ENCODE data around the gene SIRT7. TPM values are rescaled to one million over a fixed set of nuclear protein-coding genes. Genes with fewer than 3 reads are reported as not detected.

Gene SIRT7
- total RNA-seq, 4 donors from 2014 or later = 76.5 to 315 (median 172) TPM

DNA sequence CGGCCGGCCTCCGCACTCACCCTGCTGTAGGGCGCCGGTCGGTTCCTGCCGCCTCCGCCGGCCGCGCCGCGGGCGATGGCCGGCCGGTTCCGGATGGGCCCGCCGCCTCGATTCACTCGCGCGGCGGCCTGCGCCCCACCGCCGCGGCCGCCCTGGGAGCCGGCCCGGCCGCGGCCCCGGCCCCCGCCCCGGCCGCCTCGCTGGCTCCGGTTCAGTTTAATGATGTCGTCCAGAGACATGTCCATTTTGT is 26.7 kb downstream of the SIRT7 start:
- Histone ChIP-seq H3K9me3 (no peaks in the 10 kb centered on the region), H3K4me3 (peak overlapping the region; percentile 64 to 92 (median 76)), H3K27ac (peak overlapping the region; percentile 87 to 98 (median 93)), H3K27me3 (no peaks in the 10 kb centered on the region), H3K36me3 (peaks cover 0 to 38% (median 17%) of the 10 kb centered on the region in 4 donors), H3K4me1 (peaks cover 16 to 25% (median 20%) of the 10 kb centered on the region in 4 donors)
- TF ChIP-seq POLR2A (IDR thresholded peaks at IDR 0.05) (no peak), EP300 (IDR thresholded peaks at IDR 0.05; ENCODE audit: low read depth) (no peak), POLR2AphosphoS5 (IDR thresholded peaks at IDR 0.05) (no peak)
- TF ChIP-seq, protein P1, sequence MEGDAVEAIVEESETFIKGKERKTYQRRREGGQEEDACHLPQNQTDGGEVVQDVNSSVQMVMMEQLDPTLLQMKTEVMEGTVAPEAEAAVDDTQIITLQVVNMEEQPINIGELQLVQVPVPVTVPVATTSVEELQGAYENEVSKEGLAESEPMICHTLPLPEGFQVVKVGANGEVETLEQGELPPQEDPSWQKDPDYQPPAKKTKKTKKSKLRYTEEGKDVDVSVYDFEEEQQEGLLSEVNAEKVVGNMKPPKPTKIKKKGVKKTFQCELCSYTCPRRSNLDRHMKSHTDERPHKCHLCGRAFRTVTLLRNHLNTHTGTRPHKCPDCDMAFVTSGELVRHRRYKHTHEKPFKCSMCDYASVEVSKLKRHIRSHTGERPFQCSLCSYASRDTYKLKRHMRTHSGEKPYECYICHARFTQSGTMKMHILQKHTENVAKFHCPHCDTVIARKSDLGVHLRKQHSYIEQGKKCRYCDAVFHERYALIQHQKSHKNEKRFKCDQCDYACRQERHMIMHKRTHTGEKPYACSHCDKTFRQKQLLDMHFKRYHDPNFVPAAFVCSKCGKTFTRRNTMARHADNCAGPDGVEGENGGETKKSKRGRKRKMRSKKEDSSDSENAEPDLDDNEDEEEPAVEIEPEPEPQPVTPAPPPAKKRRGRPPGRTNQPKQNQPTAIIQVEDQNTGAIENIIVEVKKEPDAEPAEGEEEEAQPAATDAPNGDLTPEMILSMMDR (IDR thresholded peaks at IDR 0.05) = no peak
- DNase-seq = no peak
- intact Hi-C loops (cut with DNase I; ENCODE audit: low total_unique reads) (no loop called here), in situ Hi-C loops (cut with MboI; ENCODE audit: low pct_ligation_motif_present in 1 of 4, low pct_unique_long_range_greater_than_20kb in 1 of 4, low sequenced_read_pairs in 3 of 4) (no loop called here)
- no CpG with 5 or more reads among the region's 40 CpGs for WGBS, 2 donors (ENCODE audit: low coverage in 1 of 2)

GRCh38 chr17:81890447-81891302 is 27.3 kb downstream of the SIRT7 start:
- peaks cover 0 to 33% (median 16%) of the 10 kb centered on the region in 4 donors for H3K36me3 ChIP-seq
- intact Hi-C loops (cut with DNase I; ENCODE audit: low total_unique reads) = no loop called here

DNA sequence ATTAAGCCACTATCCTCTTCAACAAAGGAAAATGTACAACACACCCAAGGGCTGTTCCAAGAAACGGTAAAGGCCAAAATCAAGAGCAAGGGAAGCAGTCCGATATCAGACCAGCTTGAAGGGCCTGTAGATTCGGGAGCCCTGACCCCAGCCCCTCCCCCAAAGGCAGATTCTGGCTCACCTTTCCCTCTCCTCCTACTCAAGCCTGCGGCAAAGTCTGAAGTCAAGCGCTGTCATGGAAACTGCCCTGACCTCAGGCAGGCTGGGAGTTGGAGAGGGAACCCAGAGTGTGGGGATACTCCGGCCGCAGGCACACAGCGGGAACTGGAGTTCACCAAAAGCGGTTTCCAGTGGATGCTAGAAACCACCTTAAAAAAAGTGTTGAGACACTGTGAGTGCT is 28.4 kb downstream of the SIRT7 start:
- H3K36me3 ChIP-seq = peaks cover 0 to 27% (median 13%) of the 10 kb centered on the region in 4 donors
- 91% methylated on average over 9 of the region's 9 CpGs; no CpG with 5 or more reads in 1 of the 2 donors for WGBS, 2 donors (ENCODE audit: low coverage in 1 of 2)
- H3K4me3 ChIP-seq = no peak overlapping the region

More at GRCh38 chr17:81890447-81891302, 27.3 kb downstream of the SIRT7 start:
- 10% methylated on average over 50 of the region's 69 CpGs; no CpG with 5 or more reads in 1 of the 2 donors for WGBS, 2 donors (ENCODE audit: low coverage in 1 of 2)
- in situ Hi-C loops (cut with MboI; ENCODE audit: low pct_ligation_motif_present in 1 of 4, low pct_unique_long_range_greater_than_20kb in 1 of 4, low sequenced_read_pairs in 3 of 4) = no loop called here
- Histone ChIP-seq H3K4me3 (peak overlapping the region; percentile 64 to 92 (median 76)), H3K4me1 (peaks cover 16 to 25% (median 20%) of the 10 kb centered on the region in 4 donors), H3K9me3 (no peaks in the 10 kb centered on the region), H3K27ac (peak overlapping the region; percentile 87 to 98 (median 93)), H3K27me3 (no peaks in the 10 kb centered on the region)
- TF ChIP-seq, protein P1 (IDR thresholded peaks at IDR 0.05) = no peak
- TF ChIP-seq EP300 (IDR thresholded peaks at IDR 0.05; ENCODE audit: low read depth) = no peak
- TF ChIP-seq POLR2AphosphoS5 (IDR thresholded peaks at IDR 0.05) = no peak
- no peak for TF ChIP-seq POLR2A (IDR thresholded peaks at IDR 0.05)
- DNase-seq = no peak

GRCh38 chr17:81888988-81889595 is 28.9 kb downstream of the SIRT7 start:
- Histone ChIP-seq H3K27me3 (no peaks in the 10 kb centered on the region), H3K27ac (no peak overlapping the region), H3K4me3 (no peak overlapping the region), H3K36me3 (peaks cover 0 to 27% (median 13%) of the 10 kb centered on the region in 4 donors), H3K4me1 (peaks cover 16 to 25% (median 20%) of the 10 kb centered on the region in 4 donors), H3K9me3 (no peaks in the 10 kb centered on the region)
- DNase-seq = no peak
- in situ Hi-C loops (cut with MboI; ENCODE audit: low pct_ligation_motif_present in 1 of 4, low pct_unique_long_range_greater_than_20kb in 1 of 4, low sequenced_read_pairs in 3 of 4) (no loop called here), intact Hi-C loops (cut with DNase I; ENCODE audit: low total_unique reads) (no loop called here)
- WGBS, 2 donors (ENCODE audit: low coverage in 1 of 2) = 94 to 100% methylated on average over 2 to 16 of the region's 16 CpGs
- no peak for TF ChIP-seq POLR2AphosphoS5 (IDR thresholded peaks at IDR 0.05)
- TF ChIP-seq, protein P1 (IDR thresholded peaks at IDR 0.05) = no peak
- TF ChIP-seq POLR2A (IDR thresholded peaks at IDR 0.05) = no peak
- no peak for TF ChIP-seq EP300 (IDR thresholded peaks at IDR 0.05; ENCODE audit: low read depth)

More for the DNA sequence above, 28.4 kb downstream of the SIRT7 start:
- Histone ChIP-seq H3K9me3 (no peaks in the 10 kb centered on the region), H3K4me1 (peaks cover 16 to 25% (median 20%) of the 10 kb centered on the region in 4 donors), H3K27ac (no peak overlapping the region), H3K27me3 (no peaks in the 10 kb centered on the region)
- intact Hi-C loops (cut with DNase I; ENCODE audit: low total_unique reads) (no loop called here), in situ Hi-C loops (cut with MboI; ENCODE audit: low pct_ligation_motif_present in 1 of 4, low pct_unique_long_range_greater_than_20kb in 1 of 4, low sequenced_read_pairs in 3 of 4) (no loop called here)
- DNase-seq = no peak
- TF ChIP-seq POLR2A (IDR thresholded peaks at IDR 0.05) (no peak), POLR2AphosphoS5 (IDR thresholded peaks at IDR 0.05) (no peak), EP300 (IDR thresholded peaks at IDR 0.05; ENCODE audit: low read depth) (no peak)
- TF ChIP-seq, protein P1 (IDR thresholded peaks at IDR 0.05) = no peak

Measured in transverse colon (tissue), 4 donors.